ENCODE data around the gene GPR39.

The GPR39 gene

GRCh38 chr2:132642415-132642814 is 225.8 kb downstream of the GPR39 start:
- no peak for DNase-seq (ENCODE audit: low read depth)

- no peak for DNase-seq (ENCODE audit: low read depth)
Measured at GRCh38 chr2:132645176-132645575, 228.6 kb downstream of the GPR39 start.

- DNase-seq (ENCODE audit: low read depth) = no peak
Measured at GRCh38 chr2:132645722-132646539, 229.3 kb downstream of the GPR39 start.

- no peak for DNase-seq (ENCODE audit: low read depth)
Measured at GRCh38 chr2:132646540-132647108, 230.0 kb downstream of the GPR39 start.

GRCh38 chr2:132651115-132652045 is 234.8 kb downstream of the GPR39 start:
- peak; percentile 2 for DNase-seq (ENCODE audit: low read depth)

- DNase-seq (ENCODE audit: low read depth) = no peak
Measured at GRCh38 chr2:132652474-132652873, 235.9 kb downstream of the GPR39 start.

- DNase-seq (ENCODE audit: low read depth) = no peak
Measured at GRCh38 chr2:132654335-132654734, 237.7 kb downstream of the GPR39 start.

- no peak for DNase-seq (ENCODE audit: low read depth)
Measured at GRCh38 chr2:132654968-132655367, 238.4 kb downstream of the GPR39 start.

- DNase-seq (ENCODE audit: low read depth) = no peak
Measured at GRCh38 chr2:132656266-132656975, 239.8 kb downstream of the GPR39 start.

GRCh38 chr2:132659331-132659730 is 242.7 kb downstream of the GPR39 start:
- DNase-seq (ENCODE audit: low read depth) = no peak

GRCh38 chr2:132662732-132663131 is 246.1 kb downstream of the GPR39 start:
- DNase-seq (ENCODE audit: low read depth) = no peak

- no peak for DNase-seq (ENCODE audit: low read depth)
Measured at GRCh38 chr2:132664096-132664495, 247.5 kb downstream of the GPR39 start.

GRCh38 chr2:132665401-132666140 is 249.0 kb downstream of the GPR39 start:
- no peak for DNase-seq (ENCODE audit: low read depth)

GRCh38 chr2:132667706-132668105 is 251.1 kb downstream of the GPR39 start:
- no peak for DNase-seq (ENCODE audit: low read depth)

GRCh38 chr2:132668189-132668823 is 251.7 kb downstream of the GPR39 start:
- DNase-seq (ENCODE audit: low read depth) = no peak

- no peak for DNase-seq (ENCODE audit: low read depth)
Measured at GRCh38 chr2:132668987-132669907, 252.6 kb downstream of the GPR39 start.

- no peak for DNase-seq (ENCODE audit: low read depth)
Measured at GRCh38 chr2:132669908-132670495, 253.4 kb downstream of the GPR39 start, which contains the start of gene LYPD1. TSS of gene LYPD1 (minus strand) at chr2:132670205. CDS start at chr2:132669932, 273 bp downstream.

GRCh38 chr2:132670496-132671150 is 254.0 kb downstream of the GPR39 start:
- no peak for DNase-seq (ENCODE audit: low read depth)

Data from CMK (cell line).